ENCODE measurements around the gene ATP11C.
"Not testable (repeated sequence)": the region's sequence is repeated elsewhere in the genome, so short reads cannot be mapped to it uniquely, and the experiment has no call there.

Gene ATP11C

GRCh38 chrX:139930916-139931645, 1.8 kb downstream of the ATP11C start:
- no peaks in the 10 kb centered on the region for H3K9me3 Mint-ChIP-seq
- peak overlapping the region; percentile 82 to 86 (median 86) for H3K4me3 Mint-ChIP-seq
- peaks cover 4% of the 10 kb centered on the region for H3K27me3 Mint-ChIP-seq (ENCODE audit: low read depth)
- TF ChIP-seq CTCF (IDR thresholded peaks at IDR 0.05; ENCODE audit: unreplicated experiment in 3 of 3), result no peak
- peaks cover 27% of the 10 kb centered on the region for H3K4me1 Mint-ChIP-seq
- peak overlapping the region in 2 of 3 experiments; percentile 33 to 37 for H3K27ac Mint-ChIP-seq
- H3K36me3 Mint-ChIP-seq (ENCODE audit: low read depth), result no peaks in the 10 kb centered on the region

GRCh38 chrX:139930401-139930800, 2.5 kb downstream of the ATP11C start:
- H3K36me3 Mint-ChIP-seq (ENCODE audit: low read depth), result no peaks in the 10 kb centered on the region
- peaks cover 4% of the 10 kb centered on the region for H3K27me3 Mint-ChIP-seq (ENCODE audit: low read depth)
- H3K9me3 Mint-ChIP-seq, result no peaks in the 10 kb centered on the region
- peak overlapping the region; percentile 82 to 86 (median 86) for H3K4me3 Mint-ChIP-seq
- TF ChIP-seq CTCF (IDR thresholded peaks at IDR 0.05; ENCODE audit: unreplicated experiment in 3 of 3), result no peak
- H3K4me1 Mint-ChIP-seq, result peaks cover 30% of the 10 kb centered on the region
- H3K27ac Mint-ChIP-seq, result peak overlapping the region in 2 of 3 experiments; percentile 13 to 16

GRCh38 chrX:139929876-139930275, 3.0 kb downstream of the ATP11C start:
- Mint-ChIP-seq H3K4me3 (peak overlapping the region; percentile 82 to 86 (median 86)), H3K9me3 (no peaks in the 10 kb centered on the region), H3K36me3 (ENCODE audit: low read depth) (no peaks in the 10 kb centered on the region), H3K27me3 (ENCODE audit: low read depth) (peaks cover 4% of the 10 kb centered on the region), H3K27ac (peak overlapping the region in 1 of 3 experiments; percentile 18), H3K4me1 (peaks cover 30% of the 10 kb centered on the region)
- no peak for TF ChIP-seq CTCF (IDR thresholded peaks at IDR 0.05; ENCODE audit: unreplicated experiment in 3 of 3)

- peaks cover 2% of the 10 kb centered on the region for H3K27me3 Mint-ChIP-seq (ENCODE audit: low read depth)
- TF ChIP-seq CTCF (IDR thresholded peaks at IDR 0.05; ENCODE audit: unreplicated experiment in 3 of 3), result no peak
- peaks cover 14% of the 10 kb centered on the region for H3K4me1 Mint-ChIP-seq
- no peak overlapping the region for H3K4me3 Mint-ChIP-seq
- no peaks in the 10 kb centered on the region for H3K36me3 Mint-ChIP-seq (ENCODE audit: low read depth)
- no peak overlapping the region for H3K27ac Mint-ChIP-seq
- no peaks in the 10 kb centered on the region for H3K9me3 Mint-ChIP-seq
Measured at GRCh38 chrX:139924696-139925095, 8.2 kb downstream of the ATP11C start.

GRCh38 chrX:139924069-139924695, 8.7 kb downstream of the ATP11C start:
- Mint-ChIP-seq H3K36me3 (ENCODE audit: low read depth) (no peaks in the 10 kb centered on the region), H3K4me1 (peaks cover 9% of the 10 kb centered on the region), H3K27me3 (ENCODE audit: low read depth) (no peaks in the 10 kb centered on the region), H3K4me3 (no peak overlapping the region), H3K27ac (no peak overlapping the region), H3K9me3 (no peaks in the 10 kb centered on the region)
- no peak for TF ChIP-seq CTCF (IDR thresholded peaks at IDR 0.05; ENCODE audit: unreplicated experiment in 3 of 3)

GRCh38 chrX:139921142-139921541, 11.7 kb downstream of the ATP11C start:
- H3K4me3 Mint-ChIP-seq; H3K27me3 Mint-ChIP-seq (ENCODE audit: low read depth); H3K9me3 Mint-ChIP-seq; H3K36me3 Mint-ChIP-seq (ENCODE audit: low read depth); H3K27ac Mint-ChIP-seq; H3K4me1 Mint-ChIP-seq: not testable (repeated sequence)
